Ascending aorta (tissue), 2 donors: ENCODE results near the gene NUDT14. TPM values are rescaled to one million over a fixed set of nuclear protein-coding genes. Genes with fewer than 3 reads are reported as not detected.

Experiments
- DNase-seq, 2 donors: peaks; one replicate each; pipeline ENCODE4 v3.0.0-alpha.2; 2019; ENCODE audit warnings: low spot score in 2 of 2
- H3K27ac ChIP-seq, 2 donors: fragments of 200-600 bp; sonication (generic); one replicate each; pipeline ENCODE4 v1.5.1; 2016 to 2017; ENCODE audit warnings: mild to moderate bottlenecking in 1 of 2
- H3K27me3 ChIP-seq: fragments of 200-600 bp; sonication (generic); one replicate; pipeline ENCODE4 v1.5.1; 2017
- H3K36me3 ChIP-seq, 2 donors: fragments of 200-600 bp; sonication (generic); one replicate each; pipeline ENCODE4 v1.5.1; 2016
- H3K4me1 ChIP-seq, 2 donors: fragments of 200-600 bp; sonication (generic); one replicate each; pipeline ENCODE4 v1.5.1; 2016 to 2017; ENCODE audit warnings: mild to moderate bottlenecking in 1 of 2
- H3K4me3 ChIP-seq, 2 donors: fragments of 200-600 bp; sonication (generic); one replicate each; pipeline ENCODE4 v1.5.1; 2016 to 2017; ENCODE audit warnings: mild to moderate bottlenecking in 1 of 2
- H3K9me3 ChIP-seq, 2 donors: fragments of 200-600 bp; sonication (generic); one replicate each; pipeline ENCODE4 v1.5.1; 2016
- CTCF ChIP-seq, 3 experiments: fragments of 200-600 bp in 2 of 3; fragments of 450-650 bp in 1 of 3; sonication (generic) in 2 of 3; IDR thresholded peaks; one replicate each; pipeline ENCODE4 v1.5.1; 2016 to 2019; ENCODE audit warnings: antibody characterized with exemption in 3 of 3, mild to moderate bottlenecking in 1 of 3, moderate library complexity in 1 of 3
- intact Hi-C: fragments of 100-400 bp; cut with DNase I; formaldehyde crosslinking; loops from one replicate; pipeline ENCODE4 v1.15.1; 2023
- total RNA-seq: library from RNA; depleted of rRNA; stranded (reverse); fragments of >200 nt; gene quantifications from one replicate; pipeline ENCODE4 v1.1.0, GENCODE V29; 2016

Gene NUDT14
- total RNA-seq, 1 donor from 2014 or later: 1.5 TPM

GRCh38 chr14:105177082-105177481 is 4.0 kb downstream of the NUDT14 start:
- H3K27ac ChIP-seq: no peak overlapping the region
- H3K27me3 ChIP-seq: no peaks in the 10 kb centered on the region
- no peaks in the 10 kb centered on the region for H3K4me1 ChIP-seq
- no peaks in the 10 kb centered on the region for H3K36me3 ChIP-seq
- H3K4me3 ChIP-seq: no peak overlapping the region
- no peaks in the 10 kb centered on the region for H3K9me3 ChIP-seq
- no peak for DNase-seq
- no peak for TF ChIP-seq CTCF (IDR thresholded peaks at IDR 0.05)
- intact Hi-C loops: no loop called here

- H3K27me3 ChIP-seq: no peaks in the 10 kb centered on the region
- no peak for TF ChIP-seq CTCF (IDR thresholded peaks at IDR 0.05)
Observed at GRCh38 chr14:105176513-105176912, 4.6 kb downstream of the NUDT14 start.

GRCh38 chr14:105173901-105174894 is 6.9 kb downstream of the NUDT14 start:
- Histone ChIP-seq H3K36me3 (no peaks in the 10 kb centered on the region), H3K4me3 (no peak overlapping the region), H3K9me3 (no peaks in the 10 kb centered on the region), H3K4me1 (peaks cover 4 to 18% of the 10 kb centered on the region in 2 donors), H3K27me3 (no peaks in the 10 kb centered on the region), H3K27ac (no peak overlapping the region)
- DNase-seq: no peak
- TF ChIP-seq CTCF (IDR thresholded peaks at IDR 0.05): no peak
- intact Hi-C loops: no loop called here

More at GRCh38 chr14:105176513-105176912, 4.6 kb downstream of the NUDT14 start:
- intact Hi-C loops: no loop called here
- Histone ChIP-seq H3K4me1 (no peaks in the 10 kb centered on the region), H3K4me3 (no peak overlapping the region), H3K27ac (no peak overlapping the region), H3K36me3 (no peaks in the 10 kb centered on the region), H3K9me3 (no peaks in the 10 kb centered on the region)
- DNase-seq: no peak

GRCh38 chr14:105173145-105173544 is 8.0 kb downstream of the NUDT14 start:
- Histone ChIP-seq H3K27me3 (no peaks in the 10 kb centered on the region), H3K4me3 (no peak overlapping the region), H3K4me1 (peaks cover 4 to 20% of the 10 kb centered on the region in 2 donors), H3K9me3 (no peaks in the 10 kb centered on the region), H3K36me3 (no peaks in the 10 kb centered on the region), H3K27ac (no peak overlapping the region)
- DNase-seq: no peak
- intact Hi-C loops: no loop called here
- TF ChIP-seq CTCF (IDR thresholded peaks at IDR 0.05): no peak

GRCh38 chr14:105172476-105172875 is 8.6 kb downstream of the NUDT14 start:
- no peak for TF ChIP-seq CTCF (IDR thresholded peaks at IDR 0.05)
- Histone ChIP-seq H3K36me3 (no peaks in the 10 kb centered on the region), H3K4me3 (no peak overlapping the region), H3K4me1 (peaks cover 7 to 20% of the 10 kb centered on the region in 2 donors), H3K27me3 (no peaks in the 10 kb centered on the region), H3K27ac (no peak overlapping the region), H3K9me3 (no peaks in the 10 kb centered on the region)
- intact Hi-C loops: no loop called here
- no peak for DNase-seq
